ENCODE measurements around the gene P2RY14. TPM values are rescaled to one million over a fixed set of nuclear protein-coding genes. Genes with fewer than 3 reads are reported as not detected.

Gene P2RY14
- total RNA-seq, 3 donors from 2014 or later (not counting 1 experiment from before 2014, with no cell fraction given), result 0.25 to 0.93 (median 0.31) TPM

- Mint-ChIP-seq H3K9me3 (no peaks in the 10 kb centered on the region), H3K4me3 (no peak overlapping the region), H3K36me3 (no peaks in the 10 kb centered on the region), H3K27ac (no peak overlapping the region), H3K4me1 (peaks cover 32 to 39% of the 10 kb centered on the region in 2 donors), H3K27me3 (ENCODE audit: low read depth in 2 of 2) (no peaks in the 10 kb centered on the region)
- WGBS (ENCODE audit: insufficient coverage), result 95% methylated on average over 6 of the region's 6 CpGs
- intact Hi-C loops (cut with micrococcal nuclease), result no loop called here
- no peaks in the 10 kb centered on the region for H3K27me3 ChIP-seq (ENCODE audit: control insufficient read depth, insufficient read depth, low read length)
- H3K27ac ChIP-seq (ENCODE audit: low read length), result no peak overlapping the region
- no peak for ATAC-seq
- H3K4me3 ChIP-seq (ENCODE audit: low read length), result no peak overlapping the region
- peaks cover 10% of the 10 kb centered on the region for H3K4me1 ChIP-seq (ENCODE audit: control insufficient read depth, insufficient read depth, low read length)
- TF ChIP-seq CTCF (IDR thresholded peaks at IDR 0.05), result no peak
- no peak for DNase-seq
- no peaks in the 10 kb centered on the region for H3K9me3 ChIP-seq (ENCODE audit: control insufficient read depth, insufficient read depth, low read length)
- peaks cover 3% of the 10 kb centered on the region for H3K36me3 ChIP-seq (ENCODE audit: control insufficient read depth, insufficient read depth, low read length)
Observed at GRCh38 chr3:151197981-151198767, 80.2 kb downstream of the P2RY14 start.

- Mint-ChIP-seq H3K27ac (no peak overlapping the region), H3K36me3 (no peaks in the 10 kb centered on the region), H3K4me1 (peaks cover 26 to 30% of the 10 kb centered on the region in 2 donors), H3K4me3 (no peak overlapping the region), H3K27me3 (ENCODE audit: low read depth in 2 of 2) (no peaks in the 10 kb centered on the region), H3K9me3 (no peaks in the 10 kb centered on the region)
- intact Hi-C loops (cut with micrococcal nuclease), result no loop called here
- ATAC-seq (no peak), DNase-seq (no peak)
- Histone ChIP-seq H3K36me3 (ENCODE audit: control insufficient read depth, insufficient read depth, low read length) (peaks cover 3% of the 10 kb centered on the region), H3K9me3 (ENCODE audit: control insufficient read depth, insufficient read depth, low read length) (no peaks in the 10 kb centered on the region), H3K4me3 (ENCODE audit: low read length) (no peak overlapping the region), H3K4me1 (ENCODE audit: control insufficient read depth, insufficient read depth, low read length) (peaks cover 6% of the 10 kb centered on the region), H3K27ac (ENCODE audit: low read length) (no peak overlapping the region), H3K27me3 (ENCODE audit: control insufficient read depth, insufficient read depth, low read length) (no peaks in the 10 kb centered on the region)
- 87% methylated on average over 8 of the region's 8 CpGs for WGBS (ENCODE audit: insufficient coverage)
- TF ChIP-seq CTCF (IDR thresholded peaks at IDR 0.05), result no peak
Observed at GRCh38 chr3:151197228-151197627, 81.1 kb downstream of the P2RY14 start.

- Mint-ChIP-seq H3K27ac (no peak overlapping the region), H3K27me3 (ENCODE audit: low read depth in 2 of 2) (no peaks in the 10 kb centered on the region), H3K4me1 (peaks cover 25 to 27% of the 10 kb centered on the region in 2 donors), H3K36me3 (no peaks in the 10 kb centered on the region), H3K4me3 (no peak overlapping the region), H3K9me3 (no peaks in the 10 kb centered on the region)
- no peaks in the 10 kb centered on the region for H3K27me3 ChIP-seq (ENCODE audit: control insufficient read depth, insufficient read depth, low read length)
- H3K4me1 ChIP-seq (ENCODE audit: control insufficient read depth, insufficient read depth, low read length), result peaks cover 5% of the 10 kb centered on the region
- no peak overlapping the region for H3K27ac ChIP-seq (ENCODE audit: low read length)
- no peak for TF ChIP-seq CTCF (IDR thresholded peaks at IDR 0.05)
- H3K4me3 ChIP-seq (ENCODE audit: low read length), result no peak overlapping the region
- H3K9me3 ChIP-seq (ENCODE audit: control insufficient read depth, insufficient read depth, low read length), result no peaks in the 10 kb centered on the region
- DNase-seq, result no peak
- no peak for ATAC-seq
- H3K36me3 ChIP-seq (ENCODE audit: control insufficient read depth, insufficient read depth, low read length), result peaks cover 3% of the 10 kb centered on the region
- intact Hi-C loops (cut with micrococcal nuclease), result no loop called here
Observed at GRCh38 chr3:151196434-151196833, 81.9 kb downstream of the P2RY14 start.

GRCh38 chr3:151195826-151196225, 82.5 kb downstream of the P2RY14 start:
- intact Hi-C loops (cut with micrococcal nuclease), result no loop called here
- Histone ChIP-seq H3K4me3 (ENCODE audit: low read length) (no peak overlapping the region), H3K36me3 (ENCODE audit: control insufficient read depth, insufficient read depth, low read length) (peaks cover 3% of the 10 kb centered on the region), H3K27me3 (ENCODE audit: control insufficient read depth, insufficient read depth, low read length) (no peaks in the 10 kb centered on the region), H3K27ac (ENCODE audit: low read length) (no peak overlapping the region), H3K4me1 (ENCODE audit: control insufficient read depth, insufficient read depth, low read length) (peaks cover 3% of the 10 kb centered on the region), H3K9me3 (ENCODE audit: control insufficient read depth, insufficient read depth, low read length) (no peaks in the 10 kb centered on the region)
- TF ChIP-seq CTCF (IDR thresholded peaks at IDR 0.05), result no peak
- no peak overlapping the region for H3K27ac Mint-ChIP-seq
- ATAC-seq, result no peak
- no CpG with 5 or more reads among the region's 1 CpG for WGBS (ENCODE audit: insufficient coverage)
- no peaks in the 10 kb centered on the region for H3K27me3 Mint-ChIP-seq (ENCODE audit: low read depth in 2 of 2)
- H3K9me3 Mint-ChIP-seq, result no peaks in the 10 kb centered on the region
- DNase-seq, result no peak
- peaks cover 19 to 21% of the 10 kb centered on the region in 2 donors for H3K4me1 Mint-ChIP-seq
- no peaks in the 10 kb centered on the region for H3K36me3 Mint-ChIP-seq
- H3K4me3 Mint-ChIP-seq, result no peak overlapping the region
